Loucy (cell line): ENCODE results near the gene KIAA0232.

ENCODE experiments used
- CTCF ChIP-seq: fragments of 200-600 bp; sonication (generic); conservative IDR thresholded peaks from 2 replicates; pipeline ENCODE4 v1.5.1; 2014; ENCODE audit warnings: mild to moderate bottlenecking, antibody characterized with exemption, low read length
- EZH2phosphoT487 ChIP-seq: fragments of 200-600 bp; IDR thresholded peaks from 2 replicates; pipeline ENCODE4 v1.6.1; 2018; ENCODE audit warnings: antibody characterized with exemption, mild to moderate bottlenecking, moderate library complexity, borderline replicate concordance

DNA sequence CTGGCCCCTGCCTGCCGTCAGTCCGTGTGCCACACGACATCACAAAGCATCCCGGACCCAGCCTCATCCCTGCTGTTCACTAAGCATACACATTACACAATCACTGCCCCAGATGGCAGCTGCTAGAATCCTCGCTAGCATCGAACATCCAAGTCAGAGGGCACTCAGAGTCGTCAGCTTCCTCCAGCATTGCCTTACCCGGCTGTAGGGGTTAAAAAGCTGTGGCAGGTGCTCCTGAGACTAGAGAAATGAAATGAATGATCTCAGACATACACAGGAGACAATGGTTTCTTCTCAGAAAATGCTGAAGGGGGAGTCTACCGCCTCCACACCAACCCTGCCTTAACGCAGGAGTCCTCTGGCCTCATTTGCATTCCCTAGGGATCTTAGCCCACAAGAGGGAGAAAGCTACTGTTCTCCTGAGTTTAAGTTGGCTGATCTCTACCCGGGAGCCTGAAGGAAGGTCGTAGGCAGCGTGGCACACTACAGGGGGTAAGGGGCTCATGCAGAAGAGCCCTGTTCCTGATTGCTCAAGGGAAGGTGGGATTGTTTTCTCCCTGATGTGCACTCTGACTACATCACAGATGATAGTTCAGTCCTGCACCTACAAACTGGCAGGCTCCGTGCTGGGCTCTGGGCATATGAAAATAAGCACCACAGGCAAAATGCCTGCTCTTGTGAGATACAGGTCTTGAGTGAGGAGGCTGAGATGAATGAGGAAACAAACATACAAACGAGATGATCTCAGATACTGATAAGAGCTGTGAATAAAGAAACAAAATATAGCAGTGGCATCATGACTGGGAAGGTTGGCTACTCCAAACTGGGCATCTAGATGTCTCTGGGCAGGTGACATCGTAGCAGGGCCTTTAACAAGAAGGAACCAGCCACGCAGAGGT is 2.6 kb upstream of the KIAA0232 start:
- TF ChIP-seq CTCF: no peak
- no peak for TF ChIP-seq EZH2phosphoT487
